ENCODE results near the gene CASP10.
A peak's percentile ranks its signal among the peaks of the same experiment; 100 is the strongest.

CASP10 gene

GRCh38 chr2:201262718-201263117, 79.8 kb downstream of the CASP10 start:
- H3K9me3 ChIP-seq (ENCODE audit: control insufficient read depth, low read length), result no peaks in the 10 kb centered on the region
- H2AFZ ChIP-seq (ENCODE audit: low read depth, low read length), result no peak overlapping the region
- H3K27me3 ChIP-seq (ENCODE audit: control insufficient read depth in 1 of 2, insufficient read depth in 1 of 2, low read length in 2 of 2), result no peaks in the 10 kb centered on the region
- no peak overlapping the region for H3K4me3 ChIP-seq (ENCODE audit: insufficient read depth in 1 of 2, low read depth in 1 of 2, low read length in 2 of 2)
- H4K8ac ChIP-seq (ENCODE audit: low read length), result no peak overlapping the region
- H3K27ac ChIP-seq (ENCODE audit: low read length, poor library complexity, severe bottlenecking), result no peak overlapping the region
- no peak overlapping the region for H2BK12ac ChIP-seq (ENCODE audit: low read length in 2 of 2)
- no peak overlapping the region for H3K14ac ChIP-seq (ENCODE audit: low read length in 2 of 2)
- peaks cover 38% of the 10 kb centered on the region for H3K79me1 ChIP-seq (replicated peaks; ENCODE audit: low read length, poor library complexity, severe bottlenecking)
- peak overlapping the region in 1 of 2 experiments; percentile 62 for H3K18ac ChIP-seq (ENCODE audit: low read depth in 1 of 2, low read length in 2 of 2)
- 34% methylated on average over 3 of the region's 6 CpGs for WGBS
- H3K4me2 ChIP-seq (ENCODE audit: low read length, poor library complexity, severe bottlenecking), result no peak overlapping the region
- H2BK15ac ChIP-seq (ENCODE audit: low read depth, poor library complexity, severe bottlenecking), result no peak overlapping the region
- H2BK120ac ChIP-seq (ENCODE audit: low read depth, low read length), result no peak overlapping the region
- H2AK5ac ChIP-seq (ENCODE audit: low read length, severe bottlenecking), result no peak overlapping the region
- DNase-seq, result no peak
- no peak overlapping the region for H2BK5ac ChIP-seq (ENCODE audit: low read depth, low read length, poor library complexity, severe bottlenecking)
- peak overlapping the region; percentile 7 for H3K9ac ChIP-seq (ENCODE audit: low read length)
- H3K4me1 ChIP-seq (ENCODE audit: control insufficient read depth, insufficient read depth, low read depth, low read length), result peaks cover 11% of the 10 kb centered on the region
- no peak overlapping the region for H3K23ac ChIP-seq (ENCODE audit: low read length in 2 of 2)
- no peak overlapping the region for H4K91ac ChIP-seq (ENCODE audit: low read length)
- no peak overlapping the region for H3K4ac ChIP-seq (ENCODE audit: low read depth in 1 of 2, low read length in 2 of 2)
- H3K36me3 ChIP-seq (ENCODE audit: control insufficient read depth in 1 of 2, insufficient read depth in 2 of 2, low read depth in 1 of 2, low read length in 2 of 2), result peaks cover 3 to 12% of the 10 kb centered on the region in 2 experiments

GRCh38 chr2:201263779-201264178, 80.8 kb downstream of the CASP10 start:
- H4K91ac ChIP-seq (ENCODE audit: low read length), result no peak overlapping the region
- H2BK5ac ChIP-seq (ENCODE audit: low read depth, low read length, poor library complexity, severe bottlenecking), result no peak overlapping the region
- peaks cover 5 to 19% of the 10 kb centered on the region in 2 experiments for H3K36me3 ChIP-seq (ENCODE audit: control insufficient read depth in 1 of 2, insufficient read depth in 2 of 2, low read depth in 1 of 2, low read length in 2 of 2)
- no peak overlapping the region for H3K23ac ChIP-seq (ENCODE audit: low read length in 2 of 2)
- no peak overlapping the region for H3K4ac ChIP-seq (ENCODE audit: low read depth in 1 of 2, low read length in 2 of 2)
- H3K27ac ChIP-seq (ENCODE audit: low read length, poor library complexity, severe bottlenecking), result no peak overlapping the region
- no peaks in the 10 kb centered on the region for H3K9me3 ChIP-seq (ENCODE audit: control insufficient read depth, low read length)
- H2BK120ac ChIP-seq (ENCODE audit: low read depth, low read length), result no peak overlapping the region
- 73% methylated on average over 1 of the region's 2 CpGs for WGBS
- no peak overlapping the region for H4K8ac ChIP-seq (ENCODE audit: low read length)
- no peak overlapping the region for H3K18ac ChIP-seq (ENCODE audit: low read depth in 1 of 2, low read length in 2 of 2)
- no peaks in the 10 kb centered on the region for H3K27me3 ChIP-seq (ENCODE audit: control insufficient read depth in 1 of 2, insufficient read depth in 1 of 2, low read length in 2 of 2)
- H3K79me1 ChIP-seq (replicated peaks; ENCODE audit: low read length, poor library complexity, severe bottlenecking), result peaks cover 43% of the 10 kb centered on the region
- H2AK5ac ChIP-seq (ENCODE audit: low read length, severe bottlenecking), result no peak overlapping the region
- no peak overlapping the region for H3K4me3 ChIP-seq (ENCODE audit: insufficient read depth in 1 of 2, low read depth in 1 of 2, low read length in 2 of 2)
- no peak overlapping the region for H2BK15ac ChIP-seq (ENCODE audit: low read depth, poor library complexity, severe bottlenecking)
- H3K9ac ChIP-seq (ENCODE audit: low read length), result no peak overlapping the region
- no peak overlapping the region for H2BK12ac ChIP-seq (ENCODE audit: low read length in 2 of 2)
- peaks cover 11% of the 10 kb centered on the region for H3K4me1 ChIP-seq (ENCODE audit: control insufficient read depth, insufficient read depth, low read depth, low read length)
- no peak overlapping the region for H3K4me2 ChIP-seq (ENCODE audit: low read length, poor library complexity, severe bottlenecking)
- H2AFZ ChIP-seq (ENCODE audit: low read depth, low read length), result no peak overlapping the region
- no peak overlapping the region for H3K14ac ChIP-seq (ENCODE audit: low read length in 2 of 2)
- DNase-seq, result no peak

- H3K27ac ChIP-seq (ENCODE audit: low read length, poor library complexity, severe bottlenecking), result no peak overlapping the region
- H2BK5ac ChIP-seq (ENCODE audit: low read depth, low read length, poor library complexity, severe bottlenecking), result no peak overlapping the region
- H2BK15ac ChIP-seq (ENCODE audit: low read depth, poor library complexity, severe bottlenecking), result no peak overlapping the region
- no peak overlapping the region for H3K4me2 ChIP-seq (ENCODE audit: low read length, poor library complexity, severe bottlenecking)
- H3K4me3 ChIP-seq (ENCODE audit: insufficient read depth in 1 of 2, low read depth in 1 of 2, low read length in 2 of 2), result no peak overlapping the region
- no peaks in the 10 kb centered on the region for H3K27me3 ChIP-seq (ENCODE audit: control insufficient read depth in 1 of 2, insufficient read depth in 1 of 2, low read length in 2 of 2)
- H3K18ac ChIP-seq (ENCODE audit: low read depth in 1 of 2, low read length in 2 of 2), result peak overlapping the region in 1 of 2 experiments; percentile 21
- H2BK120ac ChIP-seq (ENCODE audit: low read depth, low read length), result no peak overlapping the region
- H2BK12ac ChIP-seq (ENCODE audit: low read length in 2 of 2), result no peak overlapping the region
- H4K91ac ChIP-seq (ENCODE audit: low read length), result no peak overlapping the region
- H3K14ac ChIP-seq (ENCODE audit: low read length in 2 of 2), result no peak overlapping the region
- no peak overlapping the region for H3K23ac ChIP-seq (ENCODE audit: low read length in 2 of 2)
- H3K36me3 ChIP-seq (ENCODE audit: control insufficient read depth in 1 of 2, insufficient read depth in 2 of 2, low read depth in 1 of 2, low read length in 2 of 2), result peaks cover 11 to 26% of the 10 kb centered on the region in 2 experiments
- no peak overlapping the region for H3K9ac ChIP-seq (ENCODE audit: low read length)
- peaks cover 47% of the 10 kb centered on the region for H3K79me1 ChIP-seq (replicated peaks; ENCODE audit: low read length, poor library complexity, severe bottlenecking)
- H2AK5ac ChIP-seq (ENCODE audit: low read length, severe bottlenecking), result no peak overlapping the region
- no peak overlapping the region for H4K8ac ChIP-seq (ENCODE audit: low read length)
- WGBS, result 98% methylated on average over 6 of the region's 7 CpGs
- DNase-seq, result no peak
- no peak overlapping the region for H3K4ac ChIP-seq (ENCODE audit: low read depth in 1 of 2, low read length in 2 of 2)
- no peak overlapping the region for H2AFZ ChIP-seq (ENCODE audit: low read depth, low read length)
- H3K4me1 ChIP-seq (ENCODE audit: control insufficient read depth, insufficient read depth, low read depth, low read length), result peaks cover 9% of the 10 kb centered on the region
- H3K9me3 ChIP-seq (ENCODE audit: control insufficient read depth, low read length), result no peaks in the 10 kb centered on the region
Observed at GRCh38 chr2:201264472-201265173, 81.7 kb downstream of the CASP10 start.

- H3K23ac ChIP-seq (ENCODE audit: low read length in 2 of 2), result no peak overlapping the region
- H2BK5ac ChIP-seq (ENCODE audit: low read depth, low read length, poor library complexity, severe bottlenecking), result no peak overlapping the region
- DNase-seq, result no peak
- peaks cover 36% of the 10 kb centered on the region for H3K79me1 ChIP-seq (replicated peaks; ENCODE audit: low read length, poor library complexity, severe bottlenecking)
- H3K27me3 ChIP-seq (ENCODE audit: control insufficient read depth in 1 of 2, insufficient read depth in 1 of 2, low read length in 2 of 2), result no peaks in the 10 kb centered on the region
- no peak overlapping the region for H2BK15ac ChIP-seq (ENCODE audit: low read depth, poor library complexity, severe bottlenecking)
- no peak overlapping the region for H3K4ac ChIP-seq (ENCODE audit: low read depth in 1 of 2, low read length in 2 of 2)
- 100% methylated on average over 1 of the region's 2 CpGs for WGBS
- H3K4me1 ChIP-seq (ENCODE audit: control insufficient read depth, insufficient read depth, low read depth, low read length), result no peaks in the 10 kb centered on the region
- no peak overlapping the region for H2AFZ ChIP-seq (ENCODE audit: low read depth, low read length)
- H2AK5ac ChIP-seq (ENCODE audit: low read length, severe bottlenecking), result no peak overlapping the region
- H3K27ac ChIP-seq (ENCODE audit: low read length, poor library complexity, severe bottlenecking), result no peak overlapping the region
- no peak overlapping the region for H2BK12ac ChIP-seq (ENCODE audit: low read length in 2 of 2)
- no peak overlapping the region for H2BK120ac ChIP-seq (ENCODE audit: low read depth, low read length)
- H3K18ac ChIP-seq (ENCODE audit: low read depth in 1 of 2, low read length in 2 of 2), result no peak overlapping the region
- no peak overlapping the region for H3K4me3 ChIP-seq (ENCODE audit: insufficient read depth in 1 of 2, low read depth in 1 of 2, low read length in 2 of 2)
- no peaks in the 10 kb centered on the region for H3K9me3 ChIP-seq (ENCODE audit: control insufficient read depth, low read length)
- H3K14ac ChIP-seq (ENCODE audit: low read length in 2 of 2), result no peak overlapping the region
- no peak overlapping the region for H4K91ac ChIP-seq (ENCODE audit: low read length)
- no peak overlapping the region for H4K8ac ChIP-seq (ENCODE audit: low read length)
- H3K9ac ChIP-seq (ENCODE audit: low read length), result no peak overlapping the region
- H3K36me3 ChIP-seq (ENCODE audit: control insufficient read depth in 1 of 2, insufficient read depth in 2 of 2, low read depth in 1 of 2, low read length in 2 of 2), result peaks cover 16 to 44% of the 10 kb centered on the region in 2 experiments
- no peak overlapping the region for H3K4me2 ChIP-seq (ENCODE audit: low read length, poor library complexity, severe bottlenecking)
Observed at GRCh38 chr2:201266629-201267028, 83.7 kb downstream of the CASP10 start.
